Neuronal stem cell (in vitro differentiated cells): ENCODE results near the gene AHR.

Experiments used
- DNase-seq: peaks from one replicate; pipeline ENCODE4 v3.0.0-alpha.2; 2013; ENCODE audit warnings: low spot score
- H2AFZ ChIP-seq: one replicate; pipeline ENCODE4 v1.6.1; 2013; ENCODE audit warnings: mild to moderate bottlenecking, low read length, inconsistent platforms
- H2AK5ac ChIP-seq: 2 replicates; pipeline ENCODE4 v1.6.1; 2013; ENCODE audit warnings: low read depth, mild to moderate bottlenecking, inconsistent platforms, low read length, moderate library complexity, mixed read lengths
- H2BK120ac ChIP-seq: 2 replicates; pipeline ENCODE4 v1.6.1; 2013; ENCODE audit warnings: low read depth, mild to moderate bottlenecking, inconsistent platforms, low read length, moderate library complexity, mixed read lengths
- H2BK12ac ChIP-seq: one replicate; pipeline ENCODE4 v1.6.1; 2013; ENCODE audit warnings: low read length, inconsistent platforms
- H2BK15ac ChIP-seq: 2 replicates; pipeline ENCODE4 v1.6.1; 2013; ENCODE audit warnings: mild to moderate bottlenecking, low read length, inconsistent platforms, mixed read lengths
- H2BK5ac ChIP-seq: one replicate; pipeline ENCODE4 v1.6.1; 2013; ENCODE audit warnings: inconsistent platforms, mild to moderate bottlenecking, low read length, moderate library complexity
- H3K14ac ChIP-seq: one replicate; pipeline ENCODE4 v1.6.1; 2013; ENCODE audit warnings: low read length, inconsistent platforms
- H3K18ac ChIP-seq: 2 replicates; pipeline ENCODE4 v1.6.1; 2013; ENCODE audit warnings: low read length, inconsistent platforms
- H3K23ac ChIP-seq: 2 replicates; pipeline ENCODE4 v1.6.1; 2013; ENCODE audit warnings: low read depth, mild to moderate bottlenecking, mixed read lengths, low read length, inconsistent platforms; ENCODE audit not compliant: poor library complexity
- H3K27ac ChIP-seq: replicated peaks from 3 replicates; pipeline ENCODE4 v1.5.1; 2013; ENCODE audit warnings: low read length, inconsistent platforms
- H3K27me3 ChIP-seq, 3 experiments: 2 replicates each; pipeline ENCODE4 v1.6.1; 2013; ENCODE audit warnings: low read length in 3 of 3, mild to moderate bottlenecking in 2 of 3, inconsistent platforms in 1 of 3, low read depth in 1 of 3, mixed read lengths in 1 of 3, moderate library complexity in 1 of 3; ENCODE audit not compliant: control insufficient read depth in 3 of 3, insufficient read depth in 3 of 3
- H3K36me3 ChIP-seq, 2 donors: replicated peaks in 1 of 2; 2 replicates each; pipeline ENCODE4 v1.6.1; 2013; ENCODE audit warnings: low read length in 2 of 2; ENCODE audit not compliant: control insufficient read depth in 2 of 2, insufficient read depth in 2 of 2
- H3K4ac ChIP-seq: 2 replicates; pipeline ENCODE4 v1.6.1; 2013; ENCODE audit warnings: inconsistent platforms, mild to moderate bottlenecking, low read length, moderate library complexity
- H3K4me1 ChIP-seq, 2 donors: 1 replicate in 1 of 2; 2 replicates in 1 of 2; pipeline ENCODE4 v1.6.1; 2013; ENCODE audit warnings: low read length in 2 of 2, low read depth in 1 of 2; ENCODE audit not compliant: control insufficient read depth in 2 of 2, insufficient read depth in 1 of 2
- H3K4me2 ChIP-seq: one replicate; pipeline ENCODE4 v1.6.1; 2013; ENCODE audit warnings: mild to moderate bottlenecking, low read length, inconsistent platforms; ENCODE audit not compliant: insufficient read depth, poor library complexity, severe bottlenecking
- H3K4me3 ChIP-seq, 2 donors: 2 replicates each; pipeline ENCODE4 v1.5.1; 2013; ENCODE audit warnings: low read length in 2 of 2, mild to moderate bottlenecking in 2 of 2, inconsistent platforms in 1 of 2, moderate library complexity in 1 of 2
- H3K79me1 ChIP-seq: one replicate; pipeline ENCODE4 v1.6.1; 2013; ENCODE audit warnings: low read depth, mild to moderate bottlenecking, inconsistent platforms, low read length, moderate library complexity
- H3K9ac ChIP-seq: one replicate; pipeline ENCODE4 v1.6.1; 2013; ENCODE audit warnings: mild to moderate bottlenecking, low read depth, low read length, inconsistent platforms; ENCODE audit not compliant: poor library complexity
- H3K9me3 ChIP-seq, 2 donors: replicated peaks in 1 of 2; 2 replicates each; pipeline versions ENCODE3 to v1.6.1; 2013; ENCODE audit warnings: low read length in 2 of 2, mild to moderate bottlenecking in 2 of 2, inconsistent platforms in 1 of 2, low read depth in 1 of 2, mixed read lengths in 1 of 2, moderate library complexity in 1 of 2; ENCODE audit not compliant: control insufficient read depth in 2 of 2, insufficient read depth in 1 of 2
- H4K8ac ChIP-seq: one replicate; pipeline ENCODE4 v1.6.1; 2013; ENCODE audit warnings: low read depth, mild to moderate bottlenecking, inconsistent platforms, low read length, moderate library complexity
- H4K91ac ChIP-seq: one replicate; pipeline ENCODE4 v1.6.1; 2013; ENCODE audit warnings: low read length, low read depth, mild to moderate bottlenecking, inconsistent platforms; ENCODE audit not compliant: poor library complexity
- WGBS, 2 donors: extraction: QIAGEN DNeasy Blood & Tissue Kit; methylation state at CpG; one replicate each; pipeline ENCODE4 v1.1.7; 2013; ENCODE audit warnings: missing lambda C conversion rate in 2 of 2, mixed read lengths in 1 of 2; ENCODE audit not compliant: insufficient read length in 2 of 2, insufficient replicate concordance in 1 of 2; ENCODE audit errors: extremely low coverage in 2 of 2; 5-methylcytosine and 5-hydroxymethylcytosine counted together

Gene AHR

GRCh38 chr7:17266565-17266964, 31.9 kb upstream of the AHR start:
- Histone ChIP-seq H2BK120ac (no peak overlapping the region), H2AK5ac (no peak overlapping the region), H2BK12ac (no peak overlapping the region), H2BK15ac (no peak overlapping the region), H3K27me3 (no peaks in the 10 kb centered on the region), H2AFZ (no peak overlapping the region), H3K4me1 (no peaks in the 10 kb centered on the region), H3K18ac (no peak overlapping the region), H3K23ac (no peak overlapping the region), H3K27ac (no peak overlapping the region), H4K8ac (no peak overlapping the region), H3K36me3 (no peaks in the 10 kb centered on the region), H3K9me3 (peaks cover 13 to 25% of the 10 kb centered on the region in 2 donors), H2BK5ac (no peak overlapping the region), H3K14ac (no peak overlapping the region), H3K4ac (no peak overlapping the region), H4K91ac (no peak overlapping the region), H3K79me1 (no peaks in the 10 kb centered on the region), H3K9ac (no peak overlapping the region), H3K4me3 (no peak overlapping the region), H3K4me2 (no peak overlapping the region)
- DNase-seq, result no peak

GRCh38 chr7:17269341-17270221, 28.9 kb upstream of the AHR start:
- no peak for DNase-seq
- no peak overlapping the region for H3K18ac ChIP-seq
- H2BK120ac ChIP-seq, result no peak overlapping the region
- H3K36me3 ChIP-seq, result no peaks in the 10 kb centered on the region
- H2BK5ac ChIP-seq, result no peak overlapping the region
- no peak overlapping the region for H2AFZ ChIP-seq
- no peak overlapping the region for H3K27ac ChIP-seq
- no peak overlapping the region for H2BK15ac ChIP-seq
- H2BK12ac ChIP-seq, result no peak overlapping the region
- H4K8ac ChIP-seq, result no peak overlapping the region
- H4K91ac ChIP-seq, result no peak overlapping the region
- peaks cover 14 to 26% of the 10 kb centered on the region in 2 donors for H3K9me3 ChIP-seq
- H3K4me1 ChIP-seq, result no peaks in the 10 kb centered on the region
- H3K14ac ChIP-seq, result no peak overlapping the region
- H3K4me2 ChIP-seq, result no peak overlapping the region
- H3K27me3 ChIP-seq, result no peaks in the 10 kb centered on the region
- no peak overlapping the region for H2AK5ac ChIP-seq
- no peak overlapping the region for H3K23ac ChIP-seq
- H3K79me1 ChIP-seq, result no peaks in the 10 kb centered on the region
- H3K4ac ChIP-seq, result no peak overlapping the region
- WGBS, 2 donors, result no CpG with 5 or more reads among the region's 3 CpGs
- H3K4me3 ChIP-seq, result no peak overlapping the region
- H3K9ac ChIP-seq, result no peak overlapping the region

- Histone ChIP-seq H2BK120ac (no peak overlapping the region), H3K4me3 (no peak overlapping the region), H2BK5ac (no peak overlapping the region), H3K27ac (no peak overlapping the region), H4K91ac (no peak overlapping the region), H4K8ac (no peak overlapping the region), H3K4me1 (no peaks in the 10 kb centered on the region), H3K27me3 (no peaks in the 10 kb centered on the region), H3K9ac (no peak overlapping the region), H3K18ac (no peak overlapping the region), H3K14ac (no peak overlapping the region), H2BK12ac (no peak overlapping the region), H2AK5ac (no peak overlapping the region), H3K36me3 (no peaks in the 10 kb centered on the region), H3K23ac (no peak overlapping the region), H2AFZ (no peak overlapping the region), H2BK15ac (no peak overlapping the region), H3K4ac (no peak overlapping the region), H3K4me2 (no peak overlapping the region), H3K9me3 (peaks cover 11 to 14% of the 10 kb centered on the region in 2 donors), H3K79me1 (no peaks in the 10 kb centered on the region)
- no CpG with 5 or more reads among the region's 5 CpGs for WGBS, 2 donors
- DNase-seq, result no peak
Observed at GRCh38 chr7:17274551-17275245, 23.8 kb upstream of the AHR start.
